ENCODE measurements around the gene GCFC2. TPM values are rescaled to one million over a fixed set of nuclear protein-coding genes. Genes with fewer than 3 reads are reported as not detected.

The GCFC2 gene
- polyA plus RNA-seq, 2 of the 4 experiments (the other 2 are of a cell fraction) = 15.1 to 41.7 TPM

DNA sequence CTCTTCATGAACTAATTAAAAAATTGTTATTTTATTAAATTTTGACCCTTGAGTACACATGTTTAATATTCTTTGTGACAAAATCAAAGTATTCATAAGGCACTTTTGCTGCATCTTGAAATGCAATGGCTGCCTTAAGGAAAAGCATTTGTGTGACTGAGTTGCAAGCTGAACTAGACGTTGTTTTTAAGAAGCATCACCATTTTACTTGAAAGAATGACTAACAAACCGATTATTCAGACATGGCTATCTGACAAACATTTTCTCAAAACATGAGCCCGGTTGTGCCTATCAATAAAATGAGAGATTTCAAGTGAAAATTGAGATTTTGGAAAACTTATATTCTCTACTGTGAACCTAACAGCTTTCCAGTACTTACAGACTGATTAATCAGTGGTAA, 2.8 kb downstream of the GCFC2 start (continued):
- TF ChIP-seq POLR2AphosphoS2 (conservative IDR thresholded peaks at IDR 0.05; ENCODE audit: low read length) (no peak), CBX2 (IDR thresholded peaks at IDR 0.05; ENCODE audit: borderline replicate concordance, low read depth) (no peak), CBX8 (IDR thresholded peaks at IDR 0.05) (no peak), ZC3H11A (IDR thresholded peaks at IDR 0.05) (no peak)
- TF ChIP-seq, protein P1, sequence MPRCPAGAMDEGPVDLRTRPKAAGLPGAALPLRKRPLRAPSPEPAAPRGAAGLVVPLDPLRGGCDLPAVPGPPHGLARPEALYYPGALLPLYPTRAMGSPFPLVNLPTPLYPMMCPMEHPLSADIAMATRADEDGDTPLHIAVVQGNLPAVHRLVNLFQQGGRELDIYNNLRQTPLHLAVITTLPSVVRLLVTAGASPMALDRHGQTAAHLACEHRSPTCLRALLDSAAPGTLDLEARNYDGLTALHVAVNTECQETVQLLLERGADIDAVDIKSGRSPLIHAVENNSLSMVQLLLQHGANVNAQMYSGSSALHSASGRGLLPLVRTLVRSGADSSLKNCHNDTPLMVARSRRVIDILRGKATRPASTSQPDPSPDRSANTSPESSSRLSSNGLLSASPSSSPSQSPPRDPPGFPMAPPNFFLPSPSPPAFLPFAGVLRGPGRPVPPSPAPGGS (IDR thresholded peaks at IDR 0.05) = no peak

DNA sequence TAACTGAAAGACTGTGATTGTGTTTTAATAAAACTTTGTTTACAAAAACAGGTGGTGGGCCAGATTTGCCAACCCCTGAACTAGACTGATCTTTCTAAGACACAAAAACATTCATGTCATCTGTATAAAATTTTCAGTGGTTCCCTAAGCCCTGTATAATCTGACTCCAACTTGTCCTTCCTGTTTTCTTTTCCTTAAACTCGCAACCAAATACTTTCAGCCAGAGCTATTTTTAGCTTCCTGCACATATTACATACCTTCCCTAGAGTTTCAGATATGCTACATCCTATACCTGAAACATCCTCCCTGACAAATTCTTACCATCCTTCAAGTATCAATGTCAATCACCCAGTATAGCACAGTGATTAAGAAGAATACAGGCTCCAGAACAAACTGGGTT, 4.8 kb downstream of the GCFC2 start:
- WGBS (ENCODE audit: missing lambda C conversion rate) = 83% methylated on average over 1 of the region's 1 CpG
- POLR2A ChIA-PET = no interaction called here
- no peak for TF ChIP-seq CBX2 (IDR thresholded peaks at IDR 0.05; ENCODE audit: borderline replicate concordance, low read depth)
- TF ChIP-seq NR3C1 (IDR thresholded peaks at IDR 0.05) = no peak
- TF ChIP-seq, protein P2, sequence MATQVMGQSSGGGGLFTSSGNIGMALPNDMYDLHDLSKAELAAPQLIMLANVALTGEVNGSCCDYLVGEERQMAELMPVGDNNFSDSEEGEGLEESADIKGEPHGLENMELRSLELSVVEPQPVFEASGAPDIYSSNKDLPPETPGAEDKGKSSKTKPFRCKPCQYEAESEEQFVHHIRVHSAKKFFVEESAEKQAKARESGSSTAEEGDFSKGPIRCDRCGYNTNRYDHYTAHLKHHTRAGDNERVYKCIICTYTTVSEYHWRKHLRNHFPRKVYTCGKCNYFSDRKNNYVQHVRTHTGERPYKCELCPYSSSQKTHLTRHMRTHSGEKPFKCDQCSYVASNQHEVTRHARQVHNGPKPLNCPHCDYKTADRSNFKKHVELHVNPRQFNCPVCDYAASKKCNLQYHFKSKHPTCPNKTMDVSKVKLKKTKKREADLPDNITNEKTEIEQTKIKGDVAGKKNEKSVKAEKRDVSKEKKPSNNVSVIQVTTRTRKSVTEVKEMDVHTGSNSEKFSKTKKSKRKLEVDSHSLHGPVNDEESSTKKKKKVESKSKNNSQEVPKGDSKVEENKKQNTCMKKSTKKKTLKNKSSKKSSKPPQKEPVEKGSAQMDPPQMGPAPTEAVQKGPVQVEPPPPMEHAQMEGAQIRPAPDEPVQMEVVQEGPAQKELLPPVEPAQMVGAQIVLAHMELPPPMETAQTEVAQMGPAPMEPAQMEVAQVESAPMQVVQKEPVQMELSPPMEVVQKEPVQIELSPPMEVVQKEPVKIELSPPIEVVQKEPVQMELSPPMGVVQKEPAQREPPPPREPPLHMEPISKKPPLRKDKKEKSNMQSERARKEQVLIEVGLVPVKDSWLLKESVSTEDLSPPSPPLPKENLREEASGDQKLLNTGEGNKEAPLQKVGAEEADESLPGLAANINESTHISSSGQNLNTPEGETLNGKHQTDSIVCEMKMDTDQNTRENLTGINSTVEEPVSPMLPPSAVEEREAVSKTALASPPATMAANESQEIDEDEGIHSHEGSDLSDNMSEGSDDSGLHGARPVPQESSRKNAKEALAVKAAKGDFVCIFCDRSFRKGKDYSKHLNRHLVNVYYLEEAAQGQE (IDR thresholded peaks at IDR 0.05) = no peak
- TF ChIP-seq SMC3 (IDR thresholded peaks at IDR 0.05) = no peak
- no peak for TF ChIP-seq KDM5A (IDR thresholded peaks at IDR 0.05)
- no peak for TF ChIP-seq BHLHE40 (IDR thresholded peaks at IDR 0.05; ENCODE audit: low read depth, low read length)
- TF ChIP-seq ZFP36 (IDR thresholded peaks at IDR 0.05; ENCODE audit: borderline replicate concordance, partially characterized antibody) = no peak
- no peak for TF ChIP-seq RCOR1 (IDR thresholded peaks at IDR 0.05; ENCODE audit: low read depth, low read length)
- TF ChIP-seq SREBF2 (IDR thresholded peaks at IDR 0.05) = no peak
- no peak for TF ChIP-seq POLR2AphosphoS2 (conservative IDR thresholded peaks at IDR 0.05; ENCODE audit: low read length)
- Histone ChIP-seq H3K9me3 (no peaks in the 10 kb centered on the region), H3K4me1 (peaks cover 13% of the 10 kb centered on the region), H3K4me2 (no peak overlapping the region), H3K4me3 (no peak overlapping the region), H3K27ac (no peak overlapping the region)
- CTCF ChIA-PET = interaction anchor here (1.4 kb wide), 1 partner anchor 29 kb away, joined by 3 read pairs; no protein-coding TSS in a partner anchor
- DNase-seq (ENCODE audit: low read depth in 1 of 2, low spot score in 1 of 2) = no peak
- no peak for FAIRE-seq
- ATAC-seq = no peak

DNA sequence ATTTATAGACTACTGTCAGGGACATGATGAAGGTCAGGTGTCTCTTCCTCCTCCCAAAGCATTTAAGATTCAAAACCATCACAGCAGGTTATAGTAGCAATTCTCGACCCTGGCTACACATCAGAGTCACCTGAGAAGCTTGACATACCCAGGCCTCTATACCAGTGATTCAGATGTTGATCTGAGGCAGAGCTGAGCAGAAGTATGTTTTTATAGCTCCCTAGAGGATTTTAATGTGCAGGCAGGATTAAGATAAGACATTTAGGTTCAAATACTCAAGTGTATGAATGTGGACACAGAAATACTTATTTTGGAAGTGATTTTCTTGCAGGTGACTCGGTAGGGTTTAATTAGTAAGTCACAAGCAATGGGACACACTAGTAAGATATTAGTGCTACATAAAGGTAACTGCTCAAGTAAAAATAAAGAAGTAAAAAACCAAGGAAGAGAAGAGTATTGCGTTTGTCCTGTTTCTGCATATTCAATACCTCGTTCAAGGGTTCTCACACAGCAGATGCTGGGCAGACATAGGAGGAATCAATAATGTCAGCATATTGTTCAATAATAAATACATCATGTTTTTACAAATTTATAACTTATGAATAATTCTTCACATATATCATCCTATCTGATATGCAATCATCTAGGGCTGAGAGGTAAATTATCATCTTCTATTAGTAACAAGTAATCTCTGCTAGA, 7.0 kb downstream of the GCFC2 start:
- ChIA-PET POLR2A (no interaction called here), CTCF (no interaction called here)
- TF ChIP-seq, protein P2 (IDR thresholded peaks at IDR 0.05) = no peak
- TF ChIP-seq EHMT2 (IDR thresholded peaks at IDR 0.05; ENCODE audit: low read depth) (no peak), HOXA7 (CRISPR knock-in tag; IDR thresholded peaks at IDR 0.05) (no peak), RARB (CRISPR knock-in tag; IDR thresholded peaks at IDR 0.05) (no peak), SREBF2 (IDR thresholded peaks at IDR 0.05) (no peak)
- WGBS (ENCODE audit: missing lambda C conversion rate) = 83% methylated on average over 4 of the region's 4 CpGs
- FAIRE-seq = no peak
- no peak overlapping the region for H3K27ac ChIP-seq
- no peak overlapping the region for H3K4me2 ChIP-seq
- no peak overlapping the region for H3K4me3 ChIP-seq
- ATAC-seq = no peak
- no peaks in the 10 kb centered on the region for H3K9me3 ChIP-seq
- peaks cover 8% of the 10 kb centered on the region for H3K4me1 ChIP-seq
- DNase-seq (ENCODE audit: low read depth in 1 of 2, low spot score in 1 of 2) = no peak

All from A549 (cell line).